Smooth muscle cell (in vitro differentiated cells): ENCODE measurements around the gene CACHD1. TPM values are rescaled to one million over a fixed set of nuclear protein-coding genes. Genes with fewer than 3 reads are reported as not detected.

Experiments used
- DNase-seq: peaks from one replicate; lab custom pipeline; 2025; ENCODE audit not compliant: unreplicated experiment; lab: John Stamatoyannopoulos, UW
- H2AFZ ChIP-seq: fragments of 200-600 bp; sonication (generic); 2 replicates; pipeline ENCODE4 v1.6.0; 2016; ENCODE audit warnings: antibody characterized with exemption, low read depth, mild to moderate bottlenecking
- H3F3A ChIP-seq: fragments of 200-600 bp; sonication (generic); 2 replicates; pipeline ENCODE4 v1.6.0; 2017; ENCODE audit warnings: antibody characterized with exemption, low read depth
- H3K27ac ChIP-seq: fragments of 200-600 bp; sonication (generic); 2 replicates; pipeline ENCODE4 v1.5.1; 2016; ENCODE audit warnings: low read depth, mild to moderate bottlenecking
- H3K27me3 ChIP-seq: fragments of 200-600 bp; sonication (generic); 2 replicates; pipeline ENCODE4 v1.6.1; 2016; ENCODE audit warnings: low read depth, mild to moderate bottlenecking
- H3K36me3 ChIP-seq: fragments of 200-600 bp; sonication (generic); 2 replicates; pipeline ENCODE4 v1.5.1; 2016; ENCODE audit warnings: low read depth
- H3K4me1 ChIP-seq: fragments of 200-600 bp; sonication (generic); 2 replicates; pipeline ENCODE4 v1.5.1; 2016; ENCODE audit warnings: low read depth
- H3K4me2 ChIP-seq: fragments of 200-600 bp; sonication (generic); 2 replicates; pipeline ENCODE4 v1.6.0; 2016; ENCODE audit warnings: mild to moderate bottlenecking
- H3K4me3 ChIP-seq: fragments of 200-600 bp; sonication (generic); 2 replicates; pipeline ENCODE4 v1.5.1; 2016; ENCODE audit warnings: mild to moderate bottlenecking
- H3K79me2 ChIP-seq: fragments of 200-600 bp; sonication (generic); 2 replicates; pipeline ENCODE4 v1.6.0; 2016; ENCODE audit warnings: low read depth, mild to moderate bottlenecking
- H3K9ac ChIP-seq: fragments of 200-600 bp; sonication (generic); 2 replicates; pipeline ENCODE4 v1.6.0; 2016; ENCODE audit warnings: low read depth
- H3K9me3 ChIP-seq: fragments of 200-600 bp; sonication (generic); replicated peaks from 2 replicates; pipeline ENCODE4 v1.5.1; 2016; ENCODE audit warnings: low read depth
- H4K20me1 ChIP-seq: fragments of 200-600 bp; sonication (generic); 2 replicates; pipeline ENCODE4 v1.6.0; 2016; ENCODE audit warnings: low read depth
- CTCF ChIP-seq: fragments of 200-600 bp; sonication (generic); IDR thresholded peaks from 2 replicates; pipeline ENCODE4 v1.5.1; 2017; ENCODE audit warnings: borderline replicate concordance, mild to moderate bottlenecking, antibody characterized with exemption; ENCODE audit not compliant: insufficient read depth, poor library complexity, severe bottlenecking
- WGBS: methylation state at CpG from one replicate; pipeline ENCODE4 v1.1.7; 2016; ENCODE audit warnings: low lambda C conversion rate; 5-methylcytosine and 5-hydroxymethylcytosine counted together
- polyA plus RNA-seq: library from polyadenylated mRNA; unstranded; fragments of >200 nt; fragmentation: Nextera tagmentation; extraction: Ambion mirVana; gene quantifications from 2 replicates; pipeline ENCODE4 v1.2.1, GENCODE V29; 2016
- total RNA-seq: library from RNA; depleted of rRNA; stranded (reverse); fragments of >200 nt; gene quantifications from 2 replicates; pipeline ENCODE4 v1.2.3, GENCODE V29; 2014

The CACHD1 gene
- total and polyA plus RNA-seq, 2 experiments from 2014 or later = 12.9 to 20.8 TPM

- peaks cover 9% of the 10 kb centered on the region for H4K20me1 ChIP-seq
- peaks cover 42% of the 10 kb centered on the region for H3K79me2 ChIP-seq
- H2AFZ ChIP-seq = no peak overlapping the region
- H3K9ac ChIP-seq = no peak overlapping the region
- no peaks in the 10 kb centered on the region for H3K36me3 ChIP-seq
- H3K4me1 ChIP-seq = peaks cover 11% of the 10 kb centered on the region
- no peak overlapping the region for H3K27ac ChIP-seq
- no peaks in the 10 kb centered on the region for H3K27me3 ChIP-seq
- H3K9me3 ChIP-seq = no peaks in the 10 kb centered on the region
- H3K4me2 ChIP-seq = no peak overlapping the region
- no peaks in the 10 kb centered on the region for H3F3A ChIP-seq
- 90% methylated on average over 10 of the region's 10 CpGs for WGBS
- no peak for DNase-seq
- peak overlapping the region; percentile 15 for H3K4me3 ChIP-seq
- no peak for TF ChIP-seq CTCF
Observed at GRCh38 chr1:64535938-64536835, 66.3 kb downstream of the CACHD1 start.

- H3K27ac ChIP-seq = no peak overlapping the region
- no peak overlapping the region for H3K9ac ChIP-seq
- H4K20me1 ChIP-seq = peaks cover 9% of the 10 kb centered on the region
- DNase-seq = no peak
- H3K4me2 ChIP-seq = no peak overlapping the region
- H3K4me3 ChIP-seq = peak overlapping the region; percentile 15
- H3K36me3 ChIP-seq = no peaks in the 10 kb centered on the region
- TF ChIP-seq CTCF = no peak
- H3K27me3 ChIP-seq = no peaks in the 10 kb centered on the region
- 86% methylated on average over 8 of the region's 8 CpGs for WGBS
- peaks cover 42% of the 10 kb centered on the region for H3K79me2 ChIP-seq
- peaks cover 13% of the 10 kb centered on the region for H3K4me1 ChIP-seq
- no peaks in the 10 kb centered on the region for H3F3A ChIP-seq
- H2AFZ ChIP-seq = no peak overlapping the region
- H3K9me3 ChIP-seq = no peaks in the 10 kb centered on the region
Observed at GRCh38 chr1:64536836-64537490, 67.0 kb downstream of the CACHD1 start.

- 80% methylated on average over 4 of the region's 4 CpGs for WGBS
- Histone ChIP-seq H3K4me3 (no peak overlapping the region), H3K27me3 (no peaks in the 10 kb centered on the region), H3K9me3 (no peaks in the 10 kb centered on the region), H3F3A (no peaks in the 10 kb centered on the region), H3K9ac (no peak overlapping the region), H3K79me2 (peaks cover 43% of the 10 kb centered on the region), H3K27ac (no peak overlapping the region), H3K4me2 (no peak overlapping the region), H2AFZ (no peak overlapping the region), H3K4me1 (peaks cover 13% of the 10 kb centered on the region), H3K36me3 (no peaks in the 10 kb centered on the region), H4K20me1 (peaks cover 9% of the 10 kb centered on the region)
- TF ChIP-seq CTCF = no peak
- no peak for DNase-seq
Observed at GRCh38 chr1:64537942-64538341, 68.0 kb downstream of the CACHD1 start.
